SU-DHL-6 (cell line): ENCODE results near the gene ATP5IF1.

Experiments
- EZH2phosphoT487 ChIP-seq: fragments of 200-600 bp; sonication (generic), shearing (Covaris generic); conservative IDR thresholded peaks from 2 replicates; pipeline ENCODE4 v1.6.1; 2018; ENCODE audit warnings: mild to moderate bottlenecking, antibody characterized with exemption, low read length, moderate library complexity, mixed read lengths
- TF ChIP-seq, protein P1 (sequence below): fragments of 200-600 bp; sonication (generic); IDR thresholded peaks from one replicate; pipeline ENCODE4 v1.5.1; 2017; ENCODE audit warnings: antibody characterized with exemption, mild to moderate bottlenecking, low read length, moderate library complexity; ENCODE audit not compliant: insufficient read depth, poor library complexity, severe bottlenecking

DNA sequence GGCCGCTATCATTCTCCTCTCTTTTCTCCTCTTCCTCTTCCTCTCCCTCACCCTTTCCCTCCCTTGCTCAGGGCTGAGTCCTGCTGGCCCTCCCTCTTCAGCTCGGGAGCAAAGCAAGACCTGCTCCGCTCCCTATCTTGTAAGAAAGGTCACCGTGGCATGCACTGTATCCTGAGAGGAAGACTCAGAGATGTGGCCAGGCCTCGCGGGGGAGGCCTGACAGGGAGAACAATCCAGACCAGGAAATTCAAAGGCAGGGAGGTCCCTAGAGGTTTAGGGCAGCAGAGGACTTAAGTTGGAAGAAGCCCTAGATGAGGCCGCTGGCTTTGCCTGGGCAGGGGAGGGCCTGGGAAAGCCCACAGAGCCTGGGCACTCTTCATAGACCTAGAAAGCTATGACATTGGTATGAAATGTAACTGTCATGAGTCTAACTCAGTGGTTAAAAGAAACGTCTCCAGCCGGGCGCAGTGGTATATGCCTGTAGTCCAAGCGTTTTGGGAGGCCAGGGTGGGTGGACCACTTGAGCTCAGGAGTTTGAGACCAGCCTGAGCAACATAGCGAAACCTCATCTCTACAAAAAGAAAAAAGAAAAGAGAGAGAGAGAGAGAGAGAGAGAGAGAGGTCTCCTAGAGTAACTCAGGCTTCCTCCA is 44.8 kb upstream of the ATP5IF1 start:
- TF ChIP-seq, protein P1, sequence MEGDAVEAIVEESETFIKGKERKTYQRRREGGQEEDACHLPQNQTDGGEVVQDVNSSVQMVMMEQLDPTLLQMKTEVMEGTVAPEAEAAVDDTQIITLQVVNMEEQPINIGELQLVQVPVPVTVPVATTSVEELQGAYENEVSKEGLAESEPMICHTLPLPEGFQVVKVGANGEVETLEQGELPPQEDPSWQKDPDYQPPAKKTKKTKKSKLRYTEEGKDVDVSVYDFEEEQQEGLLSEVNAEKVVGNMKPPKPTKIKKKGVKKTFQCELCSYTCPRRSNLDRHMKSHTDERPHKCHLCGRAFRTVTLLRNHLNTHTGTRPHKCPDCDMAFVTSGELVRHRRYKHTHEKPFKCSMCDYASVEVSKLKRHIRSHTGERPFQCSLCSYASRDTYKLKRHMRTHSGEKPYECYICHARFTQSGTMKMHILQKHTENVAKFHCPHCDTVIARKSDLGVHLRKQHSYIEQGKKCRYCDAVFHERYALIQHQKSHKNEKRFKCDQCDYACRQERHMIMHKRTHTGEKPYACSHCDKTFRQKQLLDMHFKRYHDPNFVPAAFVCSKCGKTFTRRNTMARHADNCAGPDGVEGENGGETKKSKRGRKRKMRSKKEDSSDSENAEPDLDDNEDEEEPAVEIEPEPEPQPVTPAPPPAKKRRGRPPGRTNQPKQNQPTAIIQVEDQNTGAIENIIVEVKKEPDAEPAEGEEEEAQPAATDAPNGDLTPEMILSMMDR: no peak
- no peak for TF ChIP-seq EZH2phosphoT487
